BJ (cell line): ENCODE measurements around the gene LHFPL2. TPM values are rescaled to one million over a fixed set of nuclear protein-coding genes. Genes with fewer than 3 reads are reported as not detected.

Source experiments
- CTCF ChIA-PET: fragments of 350-600 bp; formaldehyde crosslinking; extraction: SDS; loops from one replicate; lab custom pipeline; 2021; ENCODE audit warnings: antibody characterized with exemption, inconsistent platforms; lab: Yijun Ruan, JAX
- POLR2A ChIA-PET: fragments of 300-600 bp; sonication (Branson Sonifier 250); formaldehyde crosslinking; extraction: SDS; loops from one replicate; lab custom pipeline; 2021; ENCODE audit warnings: antibody characterized with exemption; lab: Charles Lee
- DNase-seq: peaks from one replicate; pipeline ENCODE4 v3.0.0-alpha.2; 2011; ENCODE audit warnings: low read depth
- H3K27me3 ChIP-seq: 2 replicates; pipeline ENCODE4 v1.6.0; 2011; ENCODE audit warnings: low read length; ENCODE audit not compliant: control insufficient read depth, insufficient read depth
- H3K36me3 ChIP-seq: 2 replicates; pipeline ENCODE4 v1.5.1; 2011; ENCODE audit warnings: low read length; ENCODE audit not compliant: control insufficient read depth, insufficient read depth
- H3K4me3 ChIP-seq: 2 replicates; pipeline ENCODE4 v1.5.1; 2011; ENCODE audit warnings: low read depth, mild to moderate bottlenecking, control low read depth, low read length
- CTCF ChIP-seq: IDR thresholded peaks from 2 replicates; pipeline ENCODE4 v1.5.1; 2011; ENCODE audit warnings: low read depth, mild to moderate bottlenecking, control low read depth, inconsistent platforms, low read length, moderate library complexity; ENCODE audit not compliant: insufficient read depth
- polyA plus RNA-seq: library from polyadenylated mRNA; depleted of rRNA; stranded (reverse); fragments of >200 nt; gene quantifications from 2 replicates; pipeline ENCODE4 v1.2.3, GENCODE V29; 2011

The LHFPL2 gene
- polyA plus RNA-seq, 1 experiment: 4.4 TPM

GRCh38 chr5:78449103-78449502 lies 199.5 kb downstream of the LHFPL2 start:
- Histone ChIP-seq H3K36me3 (no peaks in the 10 kb centered on the region), H3K27me3 (no peaks in the 10 kb centered on the region), H3K4me3 (no peak overlapping the region)
- TF ChIP-seq CTCF: no peak
- DNase-seq: no peak
- ChIA-PET POLR2A (no interaction called here), CTCF (no interaction called here)

GRCh38 chr5:78447775-78448424 lies 200.7 kb downstream of the LHFPL2 start:
- TF ChIP-seq CTCF: no peak
- DNase-seq: no peak
- H3K36me3 ChIP-seq: no peaks in the 10 kb centered on the region
- no peak overlapping the region for H3K4me3 ChIP-seq
- no peaks in the 10 kb centered on the region for H3K27me3 ChIP-seq
- POLR2A ChIA-PET: no interaction called here
- CTCF ChIA-PET: no interaction called here
